GM18507 (cell line): ENCODE measurements around the gene GDF11.
A peak's percentile ranks its signal among the peaks of the same experiment; 100 is the strongest.
"Not testable (repeated sequence)": the region's sequence is repeated elsewhere in the genome, so short reads cannot be mapped to it uniquely, and the experiment has no call there.

ENCODE experiments used
- DNase-seq: peaks from one replicate; pipeline ENCODE4 v3.0.0; 2011; ENCODE audit warnings: low read depth; ENCODE audit not compliant: insufficient read length; ENCODE audit errors: extremely low spot score
- FAIRE-seq: peaks from 2 replicates; lab custom pipeline; 2011; peaks lifted over from hg19 to GRCh38; lab: Jason Lieb, UNC

Gene GDF11

DNA sequence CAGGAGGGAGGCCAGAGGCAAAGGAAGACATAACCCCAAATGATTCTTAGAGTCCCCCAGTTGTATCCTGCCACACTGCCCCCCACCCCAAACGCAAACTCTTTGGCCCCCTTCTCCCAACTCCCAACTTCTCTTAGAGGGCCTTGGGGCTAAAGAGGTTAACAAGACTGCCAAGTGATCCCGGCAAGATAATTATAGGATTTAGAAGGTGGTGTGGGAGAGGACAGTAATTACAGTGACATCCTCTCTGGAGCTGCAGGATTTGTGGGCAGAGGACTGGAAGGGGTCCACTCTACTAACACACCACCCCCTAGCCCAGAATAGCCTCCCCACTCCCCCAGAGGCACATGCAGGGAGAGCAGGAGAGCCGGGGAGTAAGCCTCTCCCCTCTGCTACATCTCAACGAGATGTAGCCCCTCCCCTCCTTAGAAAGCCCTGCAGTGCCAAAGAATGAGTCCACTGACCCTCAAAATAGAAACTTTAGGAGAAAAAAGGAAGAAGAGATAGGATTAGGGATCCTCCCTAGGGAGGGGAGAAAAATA, 5.3 kb upstream of the GDF11 start:
- no peak for FAIRE-seq
- DNase-seq, result no peak

- FAIRE-seq (peak; percentile 93), DNase-seq (no peak)
These were observed 4.5 kb upstream of the GDF11 start for GRCh38 chr12:55738123-55739024.

DNA sequence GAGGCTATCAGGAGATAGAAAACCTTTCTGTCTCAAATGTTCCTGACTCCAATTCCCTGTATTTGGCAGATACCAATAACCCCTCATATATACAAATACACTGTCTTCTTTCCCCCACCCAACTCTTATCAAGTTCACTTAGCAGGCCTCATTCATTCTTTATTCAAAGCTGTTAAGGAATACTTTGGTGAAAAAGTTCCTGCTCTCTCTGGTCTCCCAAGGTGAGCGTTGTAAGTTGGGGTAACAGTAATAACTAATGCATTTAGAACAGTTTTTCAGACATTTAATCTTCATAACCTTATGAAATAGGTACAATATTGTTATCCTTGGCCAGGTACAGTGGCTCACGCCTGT, 3.9 kb upstream of the GDF11 start:
- FAIRE-seq (no peak), DNase-seq (no peak)

DNA sequence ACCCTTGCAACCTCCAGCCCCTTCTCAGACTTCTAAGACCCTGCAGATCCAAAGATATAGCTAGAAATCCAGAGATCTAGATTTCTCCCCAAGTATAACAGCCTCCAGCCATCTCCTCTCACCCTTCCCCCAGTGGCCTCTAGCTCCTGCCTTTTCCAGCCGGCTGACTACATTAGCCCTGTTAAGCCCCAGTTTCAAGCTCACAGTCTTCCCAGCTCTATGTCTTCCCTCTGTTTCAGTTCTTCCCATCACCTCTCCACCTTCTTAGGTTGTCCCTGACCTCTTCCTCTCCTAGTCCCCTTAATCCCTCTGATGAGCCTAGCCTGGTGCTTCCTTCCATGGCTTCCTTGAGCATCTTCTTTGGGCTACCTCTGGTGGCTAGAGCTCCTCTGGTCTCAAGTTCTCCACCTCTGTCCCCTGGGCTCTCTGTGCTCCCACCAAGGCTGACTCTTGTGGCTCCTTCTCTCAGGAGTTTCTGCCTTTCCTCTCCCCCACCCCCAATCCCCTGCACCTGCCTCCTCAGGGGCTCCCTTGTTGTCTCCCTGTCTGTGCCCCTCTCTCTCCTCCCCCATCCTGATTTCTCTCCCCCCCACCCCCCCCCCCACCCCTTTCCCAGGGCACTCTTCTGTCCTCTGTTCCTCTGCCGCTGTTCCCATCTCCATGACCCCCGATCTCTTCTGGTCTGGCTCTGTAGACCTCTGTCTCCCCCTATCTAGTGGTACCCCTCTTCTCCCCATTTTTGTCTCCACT, 816 bp upstream of the GDF11 start:
- FAIRE-seq (no peak), DNase-seq (no peak)

DNA sequence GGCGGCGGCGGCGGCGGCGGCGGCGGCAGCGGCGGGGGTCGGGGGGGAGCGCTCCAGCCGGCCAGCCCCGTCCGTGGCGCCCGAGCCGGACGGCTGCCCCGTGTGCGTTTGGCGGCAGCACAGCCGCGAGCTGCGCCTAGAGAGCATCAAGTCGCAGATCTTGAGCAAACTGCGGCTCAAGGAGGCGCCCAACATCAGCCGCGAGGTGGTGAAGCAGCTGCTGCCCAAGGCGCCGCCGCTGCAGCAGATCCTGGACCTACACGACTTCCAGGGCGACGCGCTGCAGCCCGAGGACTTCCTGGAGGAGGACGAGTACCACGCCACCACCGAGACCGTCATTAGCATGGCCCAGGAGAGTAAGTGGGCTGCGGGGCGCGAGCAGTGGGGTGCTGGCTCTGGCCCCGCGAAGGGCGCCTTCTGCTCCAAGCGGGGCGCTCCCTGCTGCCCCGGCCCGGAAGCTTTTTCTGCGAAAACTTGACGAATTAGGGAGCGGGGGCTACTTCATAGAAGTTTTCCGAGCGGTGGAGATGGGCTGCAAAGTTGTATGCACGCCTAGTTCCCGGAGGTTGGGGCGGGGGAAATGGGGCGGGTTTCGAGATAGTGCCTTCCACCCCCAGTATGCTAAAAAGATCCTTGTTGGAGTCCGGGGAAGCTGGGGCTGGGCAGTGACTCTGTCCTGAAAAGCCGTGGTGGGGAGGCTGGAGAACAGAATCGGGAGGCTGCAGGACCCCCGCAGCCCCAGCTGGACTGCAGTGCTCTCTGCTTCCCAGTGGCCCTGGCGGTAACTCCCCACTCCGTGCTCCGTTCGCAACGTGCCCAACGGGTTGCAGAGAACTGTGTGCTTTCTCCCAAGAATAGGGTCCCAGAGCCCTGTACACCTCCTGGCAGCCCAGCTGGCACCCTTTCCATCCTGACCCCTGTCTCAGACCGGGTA, 751 bp downstream of the GDF11 start:
- no peak for DNase-seq

DNA sequence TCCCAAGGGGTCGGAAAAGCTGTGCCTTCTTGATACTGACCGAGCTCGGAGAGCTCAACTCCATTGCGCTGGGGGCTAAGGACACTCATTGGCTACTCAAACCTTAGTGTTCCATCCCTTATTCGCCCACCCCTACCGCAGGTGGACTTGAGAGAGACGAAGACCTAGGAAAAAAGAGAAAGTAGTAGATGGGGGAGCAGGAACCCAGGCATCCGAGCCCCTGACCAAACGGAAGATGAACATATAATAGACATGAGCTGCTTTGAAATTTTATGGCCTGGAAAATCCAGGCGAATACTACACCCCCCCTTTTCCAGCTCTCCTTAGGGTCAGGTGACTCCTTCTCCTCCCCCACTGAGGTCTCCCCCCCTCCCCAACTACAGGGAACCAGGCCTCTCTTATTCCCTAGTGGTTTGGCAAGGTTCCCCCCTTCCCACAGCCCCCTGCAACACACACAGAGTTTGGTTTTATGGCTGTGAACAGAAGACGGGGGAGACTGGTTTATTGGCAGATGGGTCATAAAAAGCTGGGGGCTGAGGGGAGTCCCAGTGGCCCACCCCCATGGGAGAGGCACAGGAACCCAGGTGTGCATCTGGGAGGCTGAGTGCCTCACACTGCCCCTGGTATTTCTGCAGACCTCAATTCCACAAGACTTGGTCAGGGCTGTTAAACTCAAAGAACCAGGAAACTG, 1.6 kb downstream of the GDF11 start:
- DNase-seq (no peak), FAIRE-seq (no peak)

More for the DNA sequence above, 751 bp downstream of the GDF11 start:
- peak; percentile 44 for FAIRE-seq

GRCh38 chr12:55745361-55746173, 2.6 kb downstream of the GDF11 start:
- FAIRE-seq (no peak), DNase-seq (no peak)

- FAIRE-seq, result no peak
These were observed 3.4 kb downstream of the GDF11 start for GRCh38 chr12:55746174-55746912.

GRCh38 chr12:55746913-55747231, 4.0 kb downstream of the GDF11 start:
- DNase-seq, result no peak
- FAIRE-seq, result no peak

More at GRCh38 chr12:55746174-55746912, 3.4 kb downstream of the GDF11 start:
- DNase-seq, result no peak

DNA sequence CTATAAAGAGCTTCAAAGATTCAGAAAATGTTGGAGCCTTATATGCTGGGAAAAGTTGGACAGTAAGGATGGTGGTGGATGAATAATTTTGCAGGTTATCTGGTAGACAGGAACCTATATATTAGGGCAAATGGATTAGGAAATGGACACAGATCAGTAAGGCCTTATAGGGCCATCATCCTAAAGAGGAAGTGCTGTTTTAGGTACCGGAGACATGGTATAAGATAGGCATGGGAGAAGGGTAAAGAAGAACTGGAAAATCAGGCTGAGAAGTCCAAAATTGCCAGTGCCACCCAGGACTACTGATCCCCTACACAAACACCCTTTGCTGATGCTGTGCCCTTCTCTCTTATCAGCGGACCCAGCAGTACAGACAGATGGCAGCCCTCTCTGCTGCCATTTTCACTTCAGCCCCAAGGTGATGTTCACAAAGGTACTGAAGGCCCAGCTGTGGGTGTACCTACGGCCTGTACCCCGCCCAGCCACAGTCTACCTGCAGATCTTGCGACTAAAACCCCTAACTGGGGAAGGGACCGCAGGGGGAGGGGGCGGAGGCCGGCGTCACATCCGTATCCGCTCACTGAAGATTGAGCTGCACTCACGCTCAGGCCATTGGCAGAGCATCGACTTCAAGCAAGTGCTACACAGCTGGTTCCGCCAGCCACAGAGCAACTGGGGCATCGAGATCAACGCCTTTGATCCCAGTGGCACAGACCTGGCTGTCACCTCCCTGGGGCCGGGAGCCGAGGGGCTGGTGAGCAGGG, 5.5 kb downstream of the GDF11 start:
- DNase-seq (no peak), FAIRE-seq (no peak)

DNA sequence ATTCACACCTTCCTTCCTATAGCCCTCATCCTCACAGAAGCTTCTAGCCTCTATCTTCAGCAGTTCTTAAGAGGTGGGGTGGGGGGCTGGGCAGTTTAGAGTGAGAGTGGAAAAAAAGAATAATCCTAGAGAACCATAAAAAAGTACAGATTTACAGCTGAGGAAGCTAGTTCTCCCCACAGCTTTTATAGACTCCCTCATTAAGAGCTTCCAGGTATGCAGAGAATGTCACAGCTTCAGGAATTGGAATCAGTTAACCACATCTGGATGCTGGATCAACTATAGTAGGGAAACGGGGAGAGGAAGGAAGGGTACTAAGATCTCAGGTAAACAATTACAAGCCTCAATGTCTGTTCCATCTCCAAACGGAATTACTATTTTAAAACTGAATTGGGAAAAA, 12.3 kb downstream of the GDF11 start:
- no peak for FAIRE-seq
- no peak for DNase-seq

DNA sequence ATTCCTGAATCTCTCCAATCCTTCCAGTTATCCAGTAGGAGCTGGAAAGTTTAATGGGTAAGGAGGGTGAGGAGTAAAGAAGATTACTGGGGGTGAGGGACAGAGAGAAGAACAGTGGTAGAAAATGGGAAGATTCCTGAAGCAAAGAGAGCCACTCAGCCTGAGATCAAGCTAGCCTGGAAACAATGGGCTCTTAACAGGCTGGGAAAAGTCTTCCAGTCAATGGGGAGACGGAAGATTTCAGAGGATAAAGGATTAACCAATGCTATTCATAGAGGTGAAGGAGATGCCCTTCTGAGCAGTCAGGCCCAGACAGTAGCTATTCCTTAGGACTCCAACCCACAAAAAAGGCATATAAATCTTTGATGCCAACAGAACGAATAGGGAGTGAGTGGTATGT, 14.8 kb downstream of the GDF11 start:
- no peak for DNase-seq
- FAIRE-seq, result no peak

DNA sequence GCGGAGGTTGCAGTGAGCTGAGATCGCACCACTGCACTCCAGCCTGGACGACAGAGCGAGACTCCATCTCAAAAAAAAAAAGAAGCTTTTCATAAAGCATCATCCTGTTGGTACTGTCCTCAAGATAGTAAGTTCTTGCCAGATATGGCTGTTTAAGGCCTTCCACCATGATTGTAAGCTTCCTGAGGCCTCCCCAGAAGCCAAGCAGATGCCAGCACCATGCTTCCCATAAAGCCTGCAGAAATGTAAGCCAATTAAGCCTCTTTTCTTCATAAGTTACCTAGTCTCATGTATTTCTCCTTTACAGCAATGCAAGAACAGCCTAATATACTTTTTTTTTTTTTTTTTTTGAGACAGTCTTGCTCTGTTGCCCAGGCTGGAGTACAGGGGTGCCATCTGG, 15.7 kb downstream of the GDF11 start:
- not testable (repeated sequence) for DNase-seq, FAIRE-seq

GRCh38 chr12:55760663-55761062, 17.7 kb downstream of the GDF11 start:
- no peak for FAIRE-seq
- no peak for DNase-seq

DNA sequence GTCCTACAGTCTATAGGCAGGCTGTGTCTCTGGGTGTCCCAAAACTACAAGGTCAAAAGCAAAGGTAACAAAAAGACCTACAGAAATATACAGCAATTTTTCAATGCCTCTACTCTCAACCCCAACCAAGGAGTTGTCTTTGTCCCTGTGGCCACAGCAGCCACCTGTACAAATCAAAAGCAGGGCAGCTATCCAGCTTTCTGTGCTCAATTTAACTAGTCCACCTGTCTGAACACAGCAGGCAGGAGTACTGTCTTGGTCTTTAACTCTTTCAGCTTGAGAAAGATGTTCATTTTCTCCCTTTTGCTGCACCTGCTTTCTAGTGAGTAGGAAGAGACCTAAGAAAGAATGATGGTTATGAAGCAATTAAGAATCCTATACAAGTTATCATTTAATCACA, 19.7 kb downstream of the GDF11 start:
- DNase-seq (no peak), FAIRE-seq (no peak)

GRCh38 chr12:55765736-55766290, 22.9 kb downstream of the GDF11 start:
- FAIRE-seq (no peak), DNase-seq (no peak)

DNA sequence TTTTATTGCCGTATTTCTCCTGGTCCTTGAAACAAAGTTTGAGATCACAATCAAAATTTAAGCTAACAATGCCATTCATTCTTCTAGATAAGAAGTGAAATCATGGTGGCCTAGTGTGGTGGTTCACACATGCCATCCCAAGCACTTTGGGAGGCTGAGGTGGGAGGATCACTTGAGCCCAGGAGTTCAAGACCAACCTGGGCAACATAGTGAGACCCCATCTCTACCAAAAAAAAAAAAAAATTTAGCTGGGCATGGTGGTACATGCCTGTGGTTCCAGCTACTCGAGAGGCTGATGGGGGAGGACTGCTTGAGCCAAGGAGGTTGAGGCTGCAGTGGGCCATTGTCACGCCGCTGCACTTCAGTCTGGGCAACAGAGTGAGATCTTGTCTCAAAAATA, 24.2 kb downstream of the GDF11 start:
- FAIRE-seq (no peak), DNase-seq (no peak)
